HG02943 (cell line): Measurements from ENCODE around the gene ERN2.

Experiments used
- ATAC-seq: cut with Tn5 transposase; IDR thresholded peaks from one replicate; pipeline ENCODE4 v1.9.1; 2021; ENCODE audit warnings: mild to moderate bottlenecking, low read depth, moderate library complexity; ENCODE audit not compliant: unreplicated experiment

The ERN2 gene

DNA sequence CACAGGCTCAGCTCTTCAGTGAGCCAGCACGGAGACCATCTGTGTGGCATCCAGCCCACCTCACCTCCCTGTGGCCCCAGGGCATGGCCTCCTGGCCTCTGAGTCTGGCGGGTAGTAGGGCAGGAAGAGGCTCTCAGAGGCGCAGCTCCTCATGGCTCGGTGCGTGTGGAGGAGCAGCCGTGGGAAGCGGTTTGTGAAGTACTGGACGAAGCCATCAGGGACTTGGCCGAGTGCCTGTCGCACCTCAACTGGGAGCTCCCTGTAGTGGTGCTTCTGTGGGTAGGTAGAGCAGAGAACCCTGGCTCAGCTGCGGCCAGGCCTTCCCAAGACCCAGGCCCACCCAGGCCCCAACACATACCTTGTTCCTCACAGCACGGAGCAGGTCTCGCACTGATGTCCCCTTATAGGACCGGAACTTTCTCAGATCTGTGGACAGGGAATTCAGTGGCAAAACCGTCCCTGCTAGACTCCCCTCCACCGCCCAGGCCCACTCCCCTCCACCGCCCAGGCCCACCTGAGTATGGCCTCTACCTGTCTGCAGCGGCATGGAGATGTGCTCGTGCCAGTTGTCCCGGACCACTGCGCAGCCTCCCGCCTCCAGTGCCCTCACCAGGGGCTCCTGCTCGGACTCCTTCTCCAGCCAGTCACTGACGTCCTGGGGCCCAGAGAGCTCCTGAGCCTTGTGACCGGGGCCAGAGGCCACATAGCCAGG lies 22.1 kb downstream of the ERN2 start:
- ATAC-seq = no peak

DNA sequence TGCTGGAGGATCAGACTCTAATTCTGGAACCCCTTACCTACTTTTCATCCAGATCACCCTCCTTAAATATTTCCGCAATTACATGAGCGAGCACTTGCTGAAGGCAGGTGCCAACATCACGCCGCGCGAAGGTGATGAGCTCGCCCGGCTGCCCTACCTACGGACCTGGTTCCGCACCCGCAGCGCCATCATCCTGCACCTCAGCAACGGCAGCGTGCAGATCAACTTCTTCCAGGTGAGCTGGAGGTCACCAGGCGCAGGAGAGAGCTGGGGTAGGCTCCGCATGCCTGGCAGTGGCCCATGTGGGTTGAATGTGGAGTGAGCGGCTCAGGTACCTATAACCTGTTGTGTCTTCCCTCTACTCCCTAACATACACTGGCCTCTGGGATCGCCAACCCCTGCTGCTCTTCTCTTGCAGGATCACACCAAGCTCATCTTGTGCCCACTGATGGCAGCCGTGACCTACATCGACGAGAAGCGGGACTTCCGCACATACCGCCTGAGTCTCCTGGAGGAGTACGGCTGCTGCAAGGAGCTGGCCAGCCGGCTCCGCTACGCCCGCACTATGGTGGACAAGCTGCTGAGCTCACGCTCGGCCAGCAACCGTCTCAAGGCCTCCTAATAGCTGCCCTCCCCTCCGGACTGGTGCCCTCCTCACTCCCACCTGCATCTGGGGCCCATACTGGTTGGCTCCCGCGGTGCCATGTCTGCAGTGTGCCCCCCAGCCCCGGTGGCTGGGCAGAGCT lies 23.4 kb downstream of the ERN2 start:
- no peak for ATAC-seq

DNA sequence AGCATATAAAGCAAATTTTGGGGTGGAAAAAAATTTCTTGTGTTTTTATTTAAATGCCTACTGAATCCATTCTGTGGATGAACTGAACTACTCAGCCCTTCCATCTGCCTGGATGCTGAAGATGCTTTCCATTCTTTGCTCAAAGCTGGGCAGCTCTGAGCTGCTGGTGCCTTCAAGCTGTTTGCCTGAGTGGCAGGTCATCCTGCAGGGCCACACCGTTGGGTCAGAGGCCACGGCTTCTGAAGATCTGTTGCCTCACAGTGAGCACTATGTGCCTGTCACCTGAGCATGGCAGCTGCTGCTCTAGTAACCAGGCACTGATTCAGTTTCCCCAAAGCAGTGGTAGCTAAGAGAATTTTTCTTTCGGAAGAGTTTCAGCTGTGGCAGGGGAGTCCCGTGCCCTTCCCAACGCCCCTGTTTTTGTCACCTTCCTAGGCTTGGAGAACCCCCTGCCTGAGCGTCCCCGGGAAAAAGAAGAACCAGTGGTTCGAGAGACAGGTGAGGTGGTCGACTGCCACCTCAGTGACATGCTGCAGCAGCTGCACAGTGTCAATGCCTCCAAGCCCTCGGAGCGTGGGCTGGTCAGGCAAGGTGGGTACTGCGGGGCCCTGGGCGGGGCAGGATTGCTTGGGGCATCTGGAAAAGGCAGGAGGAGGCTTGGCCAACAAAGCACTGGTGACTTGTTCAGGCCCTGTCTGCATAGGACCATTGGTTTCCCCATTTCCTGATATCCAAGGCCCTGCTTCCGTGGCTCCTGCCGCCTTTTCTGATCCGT lies 25.8 kb downstream of the ERN2 start:
- ATAC-seq = no peak

DNA sequence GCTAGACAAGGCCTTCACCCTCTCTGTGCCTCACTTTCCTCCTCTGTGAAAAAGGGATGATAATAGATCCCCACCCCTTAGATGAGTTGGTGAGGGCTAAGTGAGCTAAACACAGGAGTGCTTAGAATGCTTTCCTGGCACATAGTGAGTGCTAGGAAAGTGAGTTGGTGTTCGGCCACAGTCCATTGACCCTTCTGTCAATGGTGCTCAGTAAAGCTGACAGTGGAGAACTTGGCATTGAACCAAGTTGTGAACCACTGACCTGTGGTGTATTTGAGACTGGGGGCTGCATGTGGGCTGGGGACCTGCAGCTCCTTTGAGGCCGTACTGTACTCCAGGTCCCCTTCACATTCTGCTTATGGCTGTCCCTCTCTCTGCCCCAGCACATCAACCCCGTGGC lies 29.5 kb downstream of the ERN2 start:
- ATAC-seq = no peak

DNA sequence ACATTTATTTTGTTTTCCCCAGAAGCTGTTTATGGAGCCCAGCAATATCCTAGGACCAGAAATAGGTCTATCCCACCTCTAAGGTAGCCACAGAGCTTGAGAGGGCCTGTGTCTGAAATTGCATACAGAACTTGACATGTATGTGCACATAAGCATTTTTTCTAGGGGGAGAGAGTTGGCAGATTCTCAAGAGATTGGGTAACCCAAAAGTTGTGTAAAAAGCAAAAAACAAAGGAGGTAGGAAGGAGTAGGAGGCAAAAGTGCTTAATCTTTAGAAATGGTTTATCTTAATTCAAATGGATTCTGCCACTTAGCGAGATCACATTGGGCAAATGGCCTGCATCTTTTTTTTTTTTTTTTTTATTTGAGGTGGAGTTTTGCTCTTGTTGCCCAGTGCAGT lies 30.8 kb downstream of the ERN2 start:
- no peak for ATAC-seq

DNA sequence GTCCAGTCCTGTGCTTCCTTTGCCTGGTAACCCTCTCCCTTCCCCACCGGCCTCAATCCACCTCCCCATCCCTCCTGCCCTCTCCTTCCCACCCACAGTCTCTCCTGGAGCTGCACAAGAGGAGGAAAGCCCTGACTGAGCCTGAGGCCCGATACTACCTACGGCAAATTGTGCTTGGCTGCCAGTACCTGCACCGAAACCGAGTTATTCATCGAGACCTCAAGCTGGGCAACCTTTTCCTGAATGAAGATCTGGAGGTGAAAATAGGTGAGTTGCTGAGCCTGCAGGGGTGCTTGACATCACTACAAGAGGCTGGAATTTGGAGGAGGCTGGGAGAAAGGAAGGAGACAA lies 33.1 kb downstream of the ERN2 start:
- no peak for ATAC-seq

DNA sequence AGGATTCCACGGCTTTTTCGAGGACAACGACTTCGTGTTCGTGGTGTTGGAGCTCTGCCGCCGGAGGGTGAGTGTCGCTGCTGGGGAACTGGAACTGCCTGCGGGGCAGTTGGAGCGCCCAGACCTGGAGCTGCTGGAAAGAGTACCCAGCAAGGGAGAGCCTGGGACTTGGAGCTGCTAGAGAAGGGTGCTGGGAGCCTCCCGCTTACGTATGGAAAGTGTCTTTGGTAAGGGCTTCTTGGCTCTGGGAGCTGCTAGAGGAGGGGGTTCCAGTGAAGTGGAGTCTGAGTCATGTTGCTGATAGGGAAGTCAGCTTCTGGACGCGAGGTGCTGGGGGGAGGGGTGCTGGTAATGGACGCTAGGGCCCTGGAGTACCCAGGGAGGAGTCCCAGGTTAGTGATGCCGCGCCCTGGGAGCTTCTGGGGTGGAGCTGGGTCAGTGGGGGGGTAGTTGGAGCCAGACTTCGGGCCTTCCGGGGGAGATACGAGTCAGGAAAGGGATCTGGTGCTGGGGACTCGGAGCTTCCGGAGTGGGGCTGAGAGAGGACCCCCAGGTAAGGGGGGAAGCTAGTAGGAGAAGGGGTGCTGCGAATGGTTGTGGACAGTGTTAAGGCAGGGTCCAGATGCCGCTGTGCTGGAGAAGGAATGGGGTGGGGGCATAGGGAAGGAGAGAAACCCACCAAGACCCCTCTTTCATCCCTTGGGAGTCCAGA lies 33.6 kb downstream of the ERN2 start:
- ATAC-seq = no peak

DNA sequence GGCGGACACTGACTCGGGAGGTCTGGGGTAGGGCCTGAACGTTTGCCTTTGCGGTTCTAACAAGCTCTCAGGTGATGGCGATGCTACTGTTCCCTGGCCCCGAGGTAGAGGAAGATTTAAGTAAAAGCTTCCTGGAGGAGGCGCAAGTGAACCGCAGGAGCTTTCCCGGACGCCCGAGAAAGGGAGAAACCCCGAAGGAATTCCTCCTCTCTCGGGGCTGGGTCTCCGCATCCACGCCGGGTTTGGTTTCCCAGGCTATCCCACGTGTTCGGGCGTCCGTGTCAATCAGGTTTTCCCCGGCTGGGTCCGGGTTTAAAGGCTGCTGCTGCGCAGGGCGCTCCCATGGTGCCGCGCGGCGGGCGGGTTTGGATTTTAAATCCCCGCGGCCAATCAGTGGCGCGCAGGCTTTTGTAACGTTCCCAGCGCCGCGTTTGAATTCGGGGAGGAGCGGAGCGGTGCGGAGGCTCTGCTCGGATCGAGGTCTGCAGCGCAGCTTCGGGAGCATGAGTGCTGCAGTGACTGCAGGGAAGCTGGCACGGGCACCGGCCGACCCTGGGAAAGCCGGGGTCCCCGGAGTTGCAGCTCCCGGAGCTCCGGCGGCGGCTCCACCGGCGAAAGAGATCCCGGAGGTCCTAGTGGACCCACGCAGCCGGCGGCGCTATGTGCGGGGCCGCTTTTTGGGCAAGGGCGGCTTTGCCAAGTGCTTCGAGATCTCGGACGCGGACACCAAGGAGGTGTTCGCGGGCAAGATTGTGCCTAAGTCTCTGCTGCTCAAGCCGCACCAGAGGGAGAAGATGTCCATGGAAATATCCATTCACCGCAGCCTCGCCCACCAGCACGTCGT lies 34.4 kb downstream of the ERN2 start, which contains the start of gene PLK1:
TSS of gene PLK1 (plus strand) at position 460 of the 844 bp plus-strand sequence. CDS start at position 504, 44 bp downstream.
- ATAC-seq = peak; percentile 74

DNA sequence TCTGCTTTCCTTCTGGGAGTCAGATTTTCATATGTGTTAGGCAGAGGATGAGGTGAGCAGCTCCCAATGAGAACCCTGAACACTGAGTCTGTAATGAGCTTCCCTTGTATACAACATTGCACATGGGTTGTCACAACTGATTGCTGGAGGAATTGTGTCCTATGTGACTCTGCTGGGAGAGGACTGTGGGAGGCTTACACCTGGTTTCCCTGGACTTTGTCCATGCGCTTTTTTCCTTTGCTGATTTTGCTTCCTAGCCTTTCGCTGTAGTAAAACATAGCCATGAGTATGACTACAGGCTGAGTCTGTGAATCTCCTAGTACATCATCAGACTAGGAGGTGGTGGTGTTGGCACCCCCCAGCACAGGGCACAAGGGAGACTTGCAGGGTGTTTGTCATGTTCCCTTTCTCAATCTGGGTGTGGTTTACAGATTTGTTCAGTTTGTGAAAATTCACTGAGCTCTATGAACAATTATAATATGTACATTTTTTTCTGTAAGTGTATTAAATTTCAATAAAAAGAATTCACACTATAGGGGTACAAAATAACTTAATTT lies 36.0 kb downstream of the ERN2 start:
- no peak for ATAC-seq

DNA sequence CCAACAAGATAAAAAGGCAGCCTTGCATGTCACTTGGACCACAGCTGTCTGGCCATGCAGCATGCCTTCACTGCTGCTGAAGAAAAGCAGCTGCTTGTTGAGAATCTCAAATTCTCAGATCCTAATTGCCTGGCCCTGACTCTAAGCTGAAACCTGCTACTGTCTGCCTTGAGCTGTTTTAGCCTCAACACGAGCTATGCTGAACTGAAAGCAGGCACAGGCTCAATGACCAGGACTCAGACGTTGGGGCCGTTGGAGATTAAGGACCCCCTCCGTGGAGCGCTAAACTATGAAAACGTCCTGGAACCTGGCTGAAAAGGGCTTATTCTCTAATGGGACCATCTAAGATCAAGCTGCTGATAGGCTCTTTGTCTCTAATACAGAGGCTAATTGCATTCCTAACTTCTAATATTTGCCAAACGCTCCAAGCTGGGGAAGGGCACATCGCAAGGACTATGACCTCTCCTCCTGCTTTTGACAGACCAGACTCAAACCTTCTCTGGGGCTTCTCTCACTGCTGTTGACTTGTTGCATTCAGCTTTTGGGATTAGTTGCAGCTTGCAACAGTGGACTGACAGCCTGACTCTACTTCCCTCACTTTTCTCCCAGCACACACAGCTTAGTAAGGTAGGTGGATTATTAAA lies 38.9 kb downstream of the ERN2 start:
- ATAC-seq = no peak

DNA sequence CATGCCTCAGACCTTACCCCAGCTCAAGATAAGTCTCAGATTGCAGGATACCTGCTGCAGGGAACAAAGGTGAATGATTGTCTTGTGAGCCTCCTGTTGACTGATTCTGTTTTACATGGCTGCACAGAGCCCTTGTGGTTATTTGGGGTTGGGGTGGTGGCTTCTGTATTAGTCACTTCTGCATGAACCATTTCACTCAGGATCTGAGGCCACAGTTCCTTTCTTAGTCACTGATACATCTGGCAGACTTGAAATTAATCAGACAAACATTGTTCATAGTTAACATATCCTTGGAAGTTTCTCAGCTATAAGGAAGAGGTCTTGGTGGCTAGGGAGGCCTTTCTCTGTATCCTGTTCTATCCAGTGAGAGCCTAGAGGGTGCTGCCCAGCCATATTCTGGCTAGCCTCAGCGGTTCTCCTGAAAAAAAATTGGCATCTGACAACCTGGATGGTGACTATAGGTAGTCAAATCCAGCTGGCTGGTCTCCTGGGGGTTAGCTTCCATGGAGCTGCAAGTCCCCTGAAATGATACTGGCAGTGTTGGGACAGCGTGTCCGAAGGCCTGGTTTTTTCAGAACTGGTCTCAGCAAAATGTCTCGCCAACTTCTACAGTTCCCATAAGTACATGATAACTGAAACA lies 42.8 kb downstream of the ERN2 start:
- peak; percentile 80 for ATAC-seq

DNA sequence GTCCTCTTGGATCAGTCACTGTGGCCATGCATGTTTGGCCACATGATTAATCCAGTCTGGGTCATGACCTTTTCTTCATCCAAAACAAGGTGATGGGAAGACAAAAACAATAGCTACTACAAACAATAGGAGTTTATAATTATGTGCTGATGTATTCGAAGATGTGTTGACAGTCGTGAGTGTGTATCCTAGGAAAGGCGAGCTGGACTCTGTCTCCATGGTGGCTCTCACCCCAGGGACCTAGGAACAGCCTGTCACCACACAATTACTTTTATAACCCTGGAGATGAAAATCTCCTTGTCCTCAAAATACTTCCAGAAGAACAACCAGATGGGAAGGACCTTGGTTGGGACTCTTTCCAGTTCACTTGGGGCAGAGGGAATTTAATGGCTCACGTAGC lies 44.1 kb downstream of the ERN2 start:
- no peak for ATAC-seq

DNA sequence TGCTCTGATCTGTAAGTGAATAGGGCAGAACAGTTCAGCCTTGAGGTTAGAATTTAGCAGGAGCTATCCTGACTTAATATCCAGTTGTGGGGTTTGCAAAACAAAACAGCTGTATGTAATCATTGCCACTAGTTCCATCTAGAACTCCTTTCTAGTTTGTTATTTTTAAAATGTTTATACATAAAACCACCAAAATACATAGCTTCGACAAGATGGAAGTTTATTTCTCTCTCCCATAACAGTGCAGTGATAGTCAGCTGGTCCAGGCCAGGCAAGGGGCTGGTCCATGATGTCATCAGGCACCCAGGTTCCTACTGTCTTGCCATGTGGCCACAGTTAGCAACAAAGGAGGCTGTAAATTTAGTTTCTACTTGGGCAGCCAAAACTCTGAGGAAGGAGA lies 44.8 kb downstream of the ERN2 start:
- no peak for ATAC-seq

DNA sequence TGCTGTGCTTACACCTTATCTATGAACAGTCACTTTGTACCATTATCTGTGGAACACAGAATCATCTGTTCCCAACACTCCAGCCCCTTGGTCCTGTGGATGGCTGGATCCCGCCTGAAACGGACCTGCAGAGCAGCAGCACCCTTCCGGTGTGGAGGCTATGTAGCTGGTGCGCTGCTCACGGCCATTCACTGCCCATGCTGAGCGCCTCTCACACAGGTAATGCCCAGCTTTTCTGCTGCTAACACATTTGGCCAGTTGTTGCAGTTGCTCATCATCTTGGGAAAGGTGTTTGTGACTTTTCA lies 45.7 kb downstream of the ERN2 start:
- ATAC-seq = no peak

DNA sequence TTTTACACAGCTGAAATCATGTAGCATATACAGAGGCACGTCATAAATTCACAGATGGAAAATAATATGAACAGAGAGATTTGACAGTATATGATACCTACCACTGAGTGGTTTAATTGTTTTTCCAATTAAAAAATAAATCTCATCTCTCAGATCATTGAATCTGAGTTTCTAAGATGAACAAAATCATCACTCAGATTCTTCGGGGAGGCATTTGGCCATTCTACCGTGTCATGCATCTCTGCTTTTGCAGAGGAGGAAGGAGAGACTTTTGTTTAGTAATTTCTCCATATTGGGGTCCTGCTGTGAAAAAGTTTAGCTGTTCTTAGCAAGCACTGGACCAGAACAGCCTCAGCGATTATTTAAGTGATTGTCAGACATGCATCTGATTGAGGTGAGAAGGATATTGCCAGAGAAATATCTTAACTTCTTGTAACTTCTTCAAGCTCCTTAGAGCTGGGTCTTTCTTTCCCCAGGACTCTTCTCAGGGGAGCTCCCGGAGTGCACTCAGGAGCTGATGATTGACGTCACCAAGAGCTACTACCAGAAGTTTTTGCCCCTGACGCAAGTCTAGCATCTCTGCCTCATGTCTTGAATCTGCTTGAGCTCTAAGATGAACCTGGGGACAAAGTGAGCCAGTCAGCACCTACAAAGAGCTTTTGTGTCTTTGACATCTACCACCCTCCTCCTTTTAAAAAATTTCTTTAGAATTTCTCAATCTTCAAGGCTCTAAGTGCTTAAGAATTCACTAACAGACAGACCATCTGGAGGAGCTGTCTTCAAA lies 46.3 kb downstream of the ERN2 start:
- no peak for ATAC-seq

DNA sequence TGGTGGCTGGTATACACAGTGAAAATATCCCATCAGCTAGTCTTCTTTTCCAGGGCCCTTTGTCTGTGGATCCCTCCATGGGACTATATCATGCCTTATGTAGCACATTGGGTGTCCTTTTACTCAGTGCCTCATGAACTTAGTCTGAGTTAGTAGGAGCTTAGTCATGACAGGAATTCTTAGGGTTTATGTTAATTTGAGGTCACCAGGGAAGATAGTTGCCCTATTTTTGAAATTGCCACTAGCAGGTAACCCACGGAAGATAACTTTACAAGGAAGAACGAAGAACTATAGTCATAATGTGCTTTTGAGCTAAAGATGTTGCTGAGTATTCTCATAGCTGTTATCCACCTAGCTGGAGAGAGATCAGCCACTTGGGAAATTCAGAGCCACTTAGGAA lies 49.1 kb downstream of the ERN2 start:
- no peak for ATAC-seq

DNA sequence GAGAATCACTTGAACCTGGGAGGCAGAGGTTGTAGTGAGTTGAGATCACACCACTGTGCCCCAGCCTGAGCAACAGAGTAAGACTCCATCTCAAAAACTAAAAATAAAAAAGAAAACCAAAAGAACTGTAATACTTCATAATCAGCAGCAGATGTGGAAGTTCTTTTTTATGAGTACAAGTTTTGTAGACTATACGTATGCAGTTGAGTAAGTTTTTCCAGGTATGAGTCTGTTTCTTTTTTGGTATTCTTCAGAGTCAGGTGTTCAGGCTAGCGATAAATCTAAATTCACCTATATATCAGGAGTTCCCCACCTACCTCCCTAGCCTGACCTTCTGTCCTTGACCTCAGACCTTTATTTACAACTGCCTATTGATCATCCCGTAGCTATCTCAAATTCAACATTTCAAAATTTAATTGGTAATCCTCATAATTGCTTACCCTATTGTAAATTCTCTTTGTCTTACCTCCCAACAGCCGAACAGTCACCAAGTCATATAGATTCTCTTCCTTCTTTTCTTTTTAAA lies 61.0 kb downstream of the ERN2 start:
- no peak for ATAC-seq
